Neuron (in vitro differentiated cells): ENCODE results near the gene STK10.

Experiments
- H2AFZ ChIP-seq: one replicate; pipeline ENCODE4 v1.6.1; 2013; ENCODE audit warnings: low read depth, mild to moderate bottlenecking, inconsistent platforms, low read length, moderate library complexity
- H3K27me3 ChIP-seq: one replicate; pipeline ENCODE4 v1.6.1; 2013; ENCODE audit warnings: low read length; ENCODE audit not compliant: insufficient read depth
- H3K36me3 ChIP-seq: one replicate; pipeline ENCODE4 v1.6.1; 2013; ENCODE audit warnings: low read length; ENCODE audit not compliant: insufficient read depth
- H3K4me1 ChIP-seq: one replicate; pipeline ENCODE4 v1.6.1; 2013; ENCODE audit warnings: low read length; ENCODE audit not compliant: insufficient read depth
- H3K4me3 ChIP-seq: 2 replicates; pipeline ENCODE4 v1.5.1; 2013; ENCODE audit warnings: mild to moderate bottlenecking, low read length, moderate library complexity
- H3K9me3 ChIP-seq: one replicate; pipeline ENCODE4 v1.6.1; 2013; ENCODE audit warnings: low read length

The STK10 gene

DNA sequence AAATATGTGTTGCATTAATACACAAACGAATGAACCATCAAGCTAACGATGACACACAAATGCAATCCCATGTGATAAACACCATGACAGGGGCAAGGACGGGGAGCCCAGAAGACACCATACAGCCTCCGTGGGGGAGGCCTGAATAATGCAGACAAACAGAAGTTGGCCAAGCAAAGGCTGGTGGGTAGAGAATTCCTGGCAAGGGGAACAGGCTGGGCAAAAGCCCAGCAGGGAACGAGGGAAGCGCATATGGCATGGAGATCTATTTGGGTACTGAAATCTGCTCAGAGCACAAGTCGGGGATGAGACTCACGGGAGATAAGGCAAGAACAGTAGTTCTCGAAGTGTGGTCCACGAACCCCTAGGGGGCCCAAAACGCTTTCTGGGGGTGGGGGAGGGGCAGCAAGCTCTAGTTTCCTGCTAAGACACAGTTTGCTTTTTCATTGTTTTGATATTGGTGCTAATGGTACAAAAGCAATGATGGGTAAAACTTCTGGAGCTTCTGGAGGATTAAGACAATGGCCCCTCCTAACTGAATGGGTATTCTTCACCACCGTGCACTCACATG lies 138.7 kb downstream of the STK10 start:
- Histone ChIP-seq H2AFZ (no peak overlapping the region), H3K4me1 (peaks cover 7% of the 10 kb centered on the region), H3K4me3 (no peak overlapping the region), H3K9me3 (no peaks in the 10 kb centered on the region), H3K27me3 (no peaks in the 10 kb centered on the region), H3K36me3 (no peaks in the 10 kb centered on the region)

DNA sequence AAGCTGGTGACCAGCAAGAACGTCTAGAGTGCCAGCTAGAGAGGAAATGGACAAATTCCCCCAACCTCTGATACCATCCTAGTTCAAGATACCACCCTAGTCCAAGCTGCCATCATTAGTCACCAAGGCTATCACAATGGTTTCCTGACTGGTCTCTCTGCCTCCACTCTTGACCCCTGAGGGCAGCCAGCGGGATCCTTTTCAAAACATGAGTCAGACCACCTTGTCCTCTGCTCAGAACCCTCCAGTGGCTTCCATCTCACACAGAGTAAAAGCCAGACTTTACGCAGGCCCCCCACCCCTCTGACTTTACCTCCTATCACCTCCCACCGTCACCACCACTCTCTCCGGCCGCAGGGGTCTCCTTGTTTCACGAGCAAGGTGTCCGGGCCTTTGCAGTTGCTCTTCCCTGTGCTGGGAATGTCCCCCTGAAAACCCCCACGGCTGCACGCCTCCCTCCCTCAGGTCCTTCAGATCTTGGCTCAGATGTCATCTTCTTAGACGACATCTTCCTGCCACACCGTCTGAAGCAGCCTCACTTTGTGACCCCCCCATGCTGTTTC lies 139.4 kb downstream of the STK10 start:
- Histone ChIP-seq H3K27me3 (no peaks in the 10 kb centered on the region), H3K36me3 (no peaks in the 10 kb centered on the region), H3K4me1 (peaks cover 7% of the 10 kb centered on the region), H3K9me3 (no peaks in the 10 kb centered on the region), H3K4me3 (no peak overlapping the region), H2AFZ (no peak overlapping the region)

DNA sequence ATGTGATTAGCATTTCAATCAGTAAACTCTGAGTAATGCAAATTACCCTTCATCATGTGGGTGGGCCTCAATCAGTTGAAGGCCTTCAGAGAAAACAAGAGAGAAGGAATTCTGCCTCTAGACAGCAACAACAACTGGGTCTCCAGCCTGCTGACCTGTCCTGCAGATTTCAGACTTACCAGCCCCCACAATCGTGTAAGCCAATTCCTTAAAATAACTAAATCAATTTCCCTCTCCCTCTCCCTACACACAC lies 139.9 kb downstream of the STK10 start:
- Histone ChIP-seq H3K4me3 (no peak overlapping the region), H3K27me3 (no peaks in the 10 kb centered on the region), H3K9me3 (no peaks in the 10 kb centered on the region), H3K36me3 (no peaks in the 10 kb centered on the region), H3K4me1 (peaks cover 7% of the 10 kb centered on the region), H2AFZ (no peak overlapping the region)

DNA sequence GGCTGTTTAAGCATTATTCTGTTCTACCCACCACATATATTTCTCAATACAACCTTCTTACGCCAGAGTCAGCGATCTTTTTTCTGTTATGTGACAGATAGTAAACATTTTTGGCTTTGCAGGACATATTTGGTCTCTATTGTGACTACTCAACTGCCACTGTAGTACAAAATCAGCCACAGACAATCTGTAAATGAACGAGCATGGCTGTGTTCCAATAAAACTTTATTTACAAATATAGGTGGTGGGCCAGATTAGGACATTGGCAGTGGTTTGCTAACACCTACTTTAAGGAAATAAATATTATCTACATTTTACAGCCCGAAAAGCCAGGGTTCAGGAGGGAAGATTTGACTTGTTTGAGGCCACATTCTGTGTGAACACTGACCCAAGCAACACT lies 141.4 kb downstream of the STK10 start:
- no peak overlapping the region for H2AFZ ChIP-seq
- no peaks in the 10 kb centered on the region for H3K36me3 ChIP-seq
- H3K4me1 ChIP-seq, result peaks cover 1% of the 10 kb centered on the region
- no peaks in the 10 kb centered on the region for H3K9me3 ChIP-seq
- H3K4me3 ChIP-seq, result no peak overlapping the region
- H3K27me3 ChIP-seq, result no peaks in the 10 kb centered on the region

DNA sequence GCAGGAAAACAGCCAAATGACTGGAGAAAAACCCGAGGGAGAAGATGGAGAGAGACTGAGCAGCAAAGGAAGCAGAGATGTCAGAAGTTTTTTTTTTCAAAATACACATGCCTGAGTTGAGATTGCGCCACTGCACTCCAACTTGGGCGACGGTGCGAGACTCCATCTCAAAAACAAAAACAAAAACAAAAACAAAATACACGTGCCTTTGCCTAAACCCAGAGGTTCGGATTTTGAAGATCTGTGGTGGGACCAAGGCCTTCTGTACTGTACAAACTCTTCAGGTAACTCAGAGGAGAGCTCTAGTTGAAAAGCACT lies 142.8 kb downstream of the STK10 start:
- H3K27me3 ChIP-seq, result no peaks in the 10 kb centered on the region
- no peak overlapping the region for H2AFZ ChIP-seq
- H3K4me3 ChIP-seq, result no peak overlapping the region
- H3K4me1 ChIP-seq, result no peaks in the 10 kb centered on the region
- H3K9me3 ChIP-seq, result no peaks in the 10 kb centered on the region
- H3K36me3 ChIP-seq, result no peaks in the 10 kb centered on the region

DNA sequence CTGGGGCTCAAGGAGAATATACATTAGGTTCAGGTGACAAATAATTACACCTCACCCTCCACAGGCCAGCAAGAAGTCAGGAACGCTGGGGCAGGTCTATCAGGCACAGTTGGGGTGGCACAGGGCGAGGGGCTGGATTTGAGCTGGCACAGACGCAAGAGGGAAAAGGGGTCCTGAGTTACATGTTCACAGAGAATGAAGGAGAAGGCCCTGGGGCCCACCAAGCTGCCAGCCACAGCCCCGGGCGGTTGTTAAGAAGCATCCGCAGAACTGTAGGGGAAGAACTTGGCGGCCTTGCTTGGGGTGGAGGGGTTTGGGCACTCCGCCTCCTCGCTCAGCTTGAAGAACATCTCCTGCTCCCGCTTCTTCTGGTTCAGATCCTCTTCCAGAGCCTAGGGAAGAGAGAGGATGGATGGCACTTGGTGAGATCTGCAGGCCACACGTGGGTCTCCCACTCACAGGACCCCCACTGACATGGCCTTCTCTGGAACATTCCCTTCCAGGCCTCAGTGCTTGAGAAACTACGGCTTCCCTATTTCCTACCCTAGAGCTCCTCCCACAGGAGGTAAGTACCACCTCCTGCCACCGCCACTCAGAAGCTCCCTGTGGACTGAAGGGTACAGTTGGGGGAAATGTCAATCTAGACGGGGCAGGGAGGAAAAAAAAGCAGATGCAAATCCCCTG lies 143.3 kb downstream of the STK10 start:
- no peaks in the 10 kb centered on the region for H3K27me3 ChIP-seq
- no peak overlapping the region for H2AFZ ChIP-seq
- no peaks in the 10 kb centered on the region for H3K36me3 ChIP-seq
- H3K9me3 ChIP-seq, result no peaks in the 10 kb centered on the region
- no peak overlapping the region for H3K4me3 ChIP-seq
- no peaks in the 10 kb centered on the region for H3K4me1 ChIP-seq

DNA sequence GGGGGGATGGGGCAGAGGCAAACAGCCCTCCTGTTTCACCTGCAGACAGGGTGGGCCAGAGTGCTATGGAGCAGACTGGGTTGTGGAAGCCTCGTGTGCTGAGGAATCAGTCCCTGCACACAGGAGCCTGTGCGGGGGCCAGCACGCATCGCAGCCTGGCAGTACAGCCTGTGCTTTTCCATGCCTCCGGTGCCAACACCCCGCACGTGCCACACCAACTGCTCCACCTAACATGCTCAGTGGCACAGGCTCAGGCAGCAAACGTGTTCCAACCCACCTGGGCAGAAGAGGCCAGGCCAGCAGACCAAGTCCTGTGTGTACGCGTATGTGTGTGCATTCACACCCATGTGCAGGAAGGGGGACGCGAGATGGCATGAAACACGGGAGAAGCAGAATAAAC lies 144.2 kb downstream of the STK10 start:
- Histone ChIP-seq H2AFZ (no peak overlapping the region), H3K27me3 (no peaks in the 10 kb centered on the region), H3K9me3 (no peaks in the 10 kb centered on the region), H3K4me1 (no peaks in the 10 kb centered on the region), H3K4me3 (no peak overlapping the region), H3K36me3 (no peaks in the 10 kb centered on the region)

DNA sequence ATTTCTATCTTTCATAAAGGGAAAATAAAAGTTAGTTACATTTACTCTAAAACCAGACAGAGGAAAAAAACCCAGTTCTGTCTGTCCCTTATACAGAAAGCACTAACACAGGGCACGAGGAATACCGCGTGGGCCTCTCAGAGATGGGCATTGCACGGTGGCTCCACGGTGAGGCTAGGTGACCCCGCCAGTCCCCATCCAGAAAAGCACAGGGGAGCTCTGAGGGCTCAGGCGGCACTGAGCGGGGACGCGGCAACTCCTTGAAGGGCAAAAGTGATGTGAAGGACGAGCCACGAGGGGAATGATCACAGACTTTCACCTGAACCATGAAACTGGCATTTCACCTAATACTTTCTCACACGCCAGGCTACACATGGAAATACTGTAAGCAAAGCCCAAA lies 145.8 kb downstream of the STK10 start:
- Histone ChIP-seq H3K4me1 (no peaks in the 10 kb centered on the region), H3K4me3 (no peak overlapping the region), H2AFZ (no peak overlapping the region), H3K36me3 (no peaks in the 10 kb centered on the region), H3K27me3 (no peaks in the 10 kb centered on the region), H3K9me3 (no peaks in the 10 kb centered on the region)

DNA sequence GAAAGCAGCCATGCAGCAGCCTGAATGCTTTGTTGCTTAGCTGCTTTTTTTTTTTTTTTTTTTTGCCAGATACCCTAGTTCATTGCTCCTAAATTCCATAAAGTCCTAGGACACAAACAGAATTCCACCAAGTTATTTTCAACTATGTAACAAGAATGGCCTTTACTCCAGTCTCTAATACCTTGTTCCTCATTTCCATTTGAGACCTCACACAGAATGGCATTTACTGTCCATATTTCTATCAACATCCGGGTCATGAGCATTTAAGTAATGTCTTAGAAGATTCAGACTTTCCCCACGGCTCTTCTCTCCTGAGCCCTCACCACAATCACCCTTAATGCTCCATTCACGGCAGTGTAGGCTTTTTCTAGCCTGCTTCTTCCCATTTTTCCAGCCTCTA lies 149.9 kb downstream of the STK10 start:
- Histone ChIP-seq H3K36me3 (no peaks in the 10 kb centered on the region), H3K27me3 (no peaks in the 10 kb centered on the region), H3K4me3 (no peak overlapping the region), H3K4me1 (no peaks in the 10 kb centered on the region), H3K9me3 (no peaks in the 10 kb centered on the region), H2AFZ (no peak overlapping the region)

DNA sequence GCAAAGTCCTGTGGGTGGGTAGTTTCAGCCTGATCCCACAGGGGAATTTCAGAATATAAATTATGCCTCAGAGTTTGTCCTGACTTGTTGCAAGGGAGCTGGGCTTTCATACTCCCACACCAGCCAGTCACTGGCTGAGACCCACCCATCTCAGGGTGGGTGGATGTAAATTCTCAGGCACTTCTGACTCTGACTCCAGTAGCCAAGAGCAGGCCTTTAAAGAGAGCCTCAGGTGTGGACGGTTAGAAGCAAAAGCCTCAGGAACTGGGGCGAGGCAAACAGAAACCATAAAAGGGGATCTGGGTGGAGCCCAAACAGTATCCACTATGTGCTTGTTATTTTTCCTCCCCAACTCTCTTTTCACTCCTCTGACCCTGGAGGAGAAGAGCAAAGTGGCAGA lies 153.0 kb downstream of the STK10 start:
- H2AFZ ChIP-seq, result no peak overlapping the region
- H3K36me3 ChIP-seq, result no peaks in the 10 kb centered on the region
- peaks cover 3% of the 10 kb centered on the region for H3K9me3 ChIP-seq
- no peaks in the 10 kb centered on the region for H3K27me3 ChIP-seq
- H3K4me3 ChIP-seq, result no peak overlapping the region
- no peaks in the 10 kb centered on the region for H3K4me1 ChIP-seq

DNA sequence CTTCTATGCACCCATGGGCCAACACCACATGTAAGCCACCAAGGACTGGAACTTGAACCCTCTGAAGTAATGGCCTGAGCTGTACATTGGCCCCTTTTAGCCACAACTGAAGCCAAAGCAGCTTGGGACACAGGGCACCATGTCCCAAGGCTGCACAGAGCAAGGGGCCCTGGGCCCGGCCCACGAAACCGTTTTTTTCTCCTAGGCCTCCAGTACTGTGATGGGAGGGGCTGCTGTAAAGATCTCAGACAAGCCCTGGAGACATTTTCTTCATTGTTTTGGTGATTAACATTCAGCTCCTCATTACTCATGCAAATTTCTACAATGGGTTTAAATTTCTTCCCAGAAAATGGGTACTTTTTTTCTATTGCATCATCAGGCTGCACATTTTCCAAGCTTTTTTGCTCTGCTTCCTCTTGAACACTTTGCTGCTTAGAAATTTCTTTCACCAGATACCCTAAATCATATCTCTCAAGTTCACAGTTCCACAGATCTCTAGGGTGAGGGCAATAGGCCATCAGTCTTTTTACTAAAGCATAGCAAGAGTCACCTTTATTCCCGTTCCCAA lies 156.0 kb downstream of the STK10 start:
- Histone ChIP-seq H3K4me1 (peaks cover 4% of the 10 kb centered on the region), H3K4me3 (no peak overlapping the region), H3K9me3 (peaks cover 3% of the 10 kb centered on the region), H2AFZ (no peak overlapping the region), H3K36me3 (no peaks in the 10 kb centered on the region), H3K27me3 (no peaks in the 10 kb centered on the region)

DNA sequence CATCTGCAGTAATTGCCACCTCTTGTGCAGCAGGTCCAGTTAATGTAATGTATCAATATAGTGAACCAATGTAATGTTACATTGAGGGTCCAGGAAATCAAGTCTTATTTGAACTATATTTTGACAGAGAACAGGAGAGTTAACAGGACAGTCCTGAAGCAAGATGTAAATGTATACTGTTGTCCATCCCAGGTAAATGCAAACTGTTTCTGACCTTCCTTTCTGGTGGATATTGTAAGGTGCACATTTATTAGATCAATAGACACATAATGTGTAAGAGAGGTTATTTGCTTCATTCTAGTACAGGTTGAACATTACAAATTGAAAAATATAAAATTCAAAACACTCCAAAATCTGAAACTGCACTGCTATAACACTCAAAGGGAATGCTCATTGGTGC lies 158.1 kb downstream of the STK10 start:
- Histone ChIP-seq H3K27me3 (no peaks in the 10 kb centered on the region), H3K4me1 (peaks cover 4% of the 10 kb centered on the region), H3K36me3 (no peaks in the 10 kb centered on the region), H2AFZ (no peak overlapping the region), H3K4me3 (no peak overlapping the region), H3K9me3 (peaks cover 3% of the 10 kb centered on the region)

DNA sequence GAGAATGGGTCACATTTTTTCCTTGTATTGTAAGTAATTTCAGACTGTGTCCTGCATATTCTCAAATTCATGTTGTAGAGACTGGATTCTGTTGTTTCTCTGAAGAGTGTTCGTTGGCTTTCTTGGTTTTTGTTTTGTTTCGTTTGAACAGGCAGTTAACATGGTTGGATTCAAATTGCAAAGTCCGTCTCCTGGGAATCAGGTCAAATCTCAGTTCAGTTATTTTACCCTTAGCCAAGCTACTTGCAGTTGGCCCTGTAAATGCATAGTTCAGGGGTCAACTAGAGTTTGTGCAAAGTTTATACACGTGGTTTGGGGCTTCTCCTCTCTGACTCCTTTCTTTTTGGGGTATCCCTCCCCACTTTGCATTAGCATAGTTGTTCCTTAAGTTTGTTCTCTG lies 159.9 kb downstream of the STK10 start:
- no peak overlapping the region for H3K4me3 ChIP-seq
- no peaks in the 10 kb centered on the region for H3K36me3 ChIP-seq
- no peaks in the 10 kb centered on the region for H3K27me3 ChIP-seq
- H3K9me3 ChIP-seq, result peaks cover 3% of the 10 kb centered on the region
- peaks cover 4% of the 10 kb centered on the region for H3K4me1 ChIP-seq
- H2AFZ ChIP-seq, result no peak overlapping the region
